ENCODE results near the gene ANKS1A. TPM values are rescaled to one million over a fixed set of nuclear protein-coding genes. Genes with fewer than 3 reads are reported as not detected.

The ANKS1A gene
- total and polyA plus RNA-seq, 9 donors = 16.0 to 45.0 (median 27.3) TPM

DNA sequence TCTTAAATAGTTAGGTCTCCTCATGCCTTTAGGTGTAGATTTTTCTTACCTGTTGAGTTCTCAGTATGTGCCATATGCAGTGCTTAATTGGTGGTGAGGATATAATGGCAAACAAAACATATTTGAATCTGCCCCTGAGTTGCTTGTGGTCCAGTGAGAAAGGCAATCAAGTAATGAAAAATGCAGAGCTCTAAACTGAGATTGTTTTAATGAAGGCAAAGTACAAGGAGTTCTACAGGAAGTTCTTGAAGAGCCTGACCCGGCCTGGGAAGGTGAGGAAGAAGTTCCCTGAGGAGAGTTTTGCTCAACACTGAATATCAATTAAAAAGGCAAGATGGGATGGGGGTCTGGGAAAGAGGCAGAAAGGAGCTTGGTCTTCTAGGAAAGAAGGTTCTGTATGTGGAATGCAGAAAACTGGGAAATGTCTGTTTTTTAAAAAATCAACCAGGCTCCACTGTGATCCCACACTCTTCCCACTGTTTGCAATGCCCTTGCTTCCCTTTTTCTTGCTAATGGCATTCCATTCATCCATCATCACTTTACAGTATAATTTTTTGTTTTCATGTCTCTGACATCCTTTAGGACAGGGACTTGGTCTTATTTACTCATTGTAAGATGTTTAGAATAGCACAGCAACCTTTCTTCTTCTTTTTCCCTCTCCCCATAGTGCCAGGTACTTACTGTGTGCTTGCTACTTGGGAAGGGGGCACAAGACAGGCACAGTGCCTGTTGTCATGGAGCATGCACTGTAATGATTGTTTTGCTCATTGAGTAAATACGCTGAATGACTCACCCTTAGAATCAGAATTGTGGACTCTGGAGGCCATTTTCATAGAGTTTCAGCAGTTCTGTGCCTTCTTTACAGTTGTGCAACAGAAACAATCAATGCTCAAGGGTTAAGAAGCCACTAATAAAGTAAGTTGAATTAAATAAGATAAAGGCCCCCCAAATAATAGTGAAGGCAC is 64.3 kb downstream of the ANKS1A start:
- Histone ChIP-seq H3K36me3 (no peaks in the 10 kb centered on the region), H3K27ac (no peak overlapping the region), H3K4me1 (ENCODE audit: insufficient read depth) (peaks cover 13% of the 10 kb centered on the region), H3K4me3 (no peak overlapping the region), H3K27me3 (no peaks in the 10 kb centered on the region), H3K9me3 (no peaks in the 10 kb centered on the region)
- WGBS, 3 donors = 55 to 66% (median 61%) methylated on average over 2 of the region's 2 CpGs
- DNase-seq = no peak
- TF ChIP-seq EP300 (IDR thresholded peaks at IDR 0.05) (no peak), POLR2A (IDR thresholded peaks at IDR 0.05) (no peak)
- TF ChIP-seq, protein P1, sequence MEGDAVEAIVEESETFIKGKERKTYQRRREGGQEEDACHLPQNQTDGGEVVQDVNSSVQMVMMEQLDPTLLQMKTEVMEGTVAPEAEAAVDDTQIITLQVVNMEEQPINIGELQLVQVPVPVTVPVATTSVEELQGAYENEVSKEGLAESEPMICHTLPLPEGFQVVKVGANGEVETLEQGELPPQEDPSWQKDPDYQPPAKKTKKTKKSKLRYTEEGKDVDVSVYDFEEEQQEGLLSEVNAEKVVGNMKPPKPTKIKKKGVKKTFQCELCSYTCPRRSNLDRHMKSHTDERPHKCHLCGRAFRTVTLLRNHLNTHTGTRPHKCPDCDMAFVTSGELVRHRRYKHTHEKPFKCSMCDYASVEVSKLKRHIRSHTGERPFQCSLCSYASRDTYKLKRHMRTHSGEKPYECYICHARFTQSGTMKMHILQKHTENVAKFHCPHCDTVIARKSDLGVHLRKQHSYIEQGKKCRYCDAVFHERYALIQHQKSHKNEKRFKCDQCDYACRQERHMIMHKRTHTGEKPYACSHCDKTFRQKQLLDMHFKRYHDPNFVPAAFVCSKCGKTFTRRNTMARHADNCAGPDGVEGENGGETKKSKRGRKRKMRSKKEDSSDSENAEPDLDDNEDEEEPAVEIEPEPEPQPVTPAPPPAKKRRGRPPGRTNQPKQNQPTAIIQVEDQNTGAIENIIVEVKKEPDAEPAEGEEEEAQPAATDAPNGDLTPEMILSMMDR (IDR thresholded peaks at IDR 0.05) = no peak
- intact Hi-C loops (cut with DNase I) = loop anchor here in 1 of 4 donors (10.0 kb wide), 1 partner anchor 59 kb away; no protein-coding TSS in a partner anchor

DNA sequence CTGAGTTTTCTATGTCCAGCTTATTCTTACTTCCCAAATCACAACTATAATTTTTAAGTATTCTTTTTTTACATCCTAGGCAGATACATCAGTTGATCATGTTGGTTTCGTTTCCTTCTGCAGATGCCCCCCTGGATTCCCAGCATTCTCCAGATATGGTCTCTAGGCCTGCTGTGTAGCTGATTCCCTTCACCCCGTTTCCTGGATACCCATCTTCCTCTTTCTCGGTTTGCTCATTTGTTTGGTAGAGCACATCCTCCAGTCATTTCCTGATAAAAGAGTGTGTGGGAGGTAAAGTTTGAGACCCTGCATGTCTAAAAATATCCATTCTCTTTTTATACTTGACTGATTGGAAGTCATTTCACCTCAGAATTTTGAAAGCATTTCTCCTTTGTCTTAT is 66.4 kb downstream of the ANKS1A start:
- H3K4me1 ChIP-seq (ENCODE audit: insufficient read depth) = peaks cover 15% of the 10 kb centered on the region
- H3K9me3 ChIP-seq = no peaks in the 10 kb centered on the region
- 28 to 37% (median 34%) methylated on average over 3 of the region's 3 CpGs for WGBS, 3 donors
- H3K4me3 ChIP-seq = no peak overlapping the region
- intact Hi-C loops (cut with DNase I) = loop anchor here in 1 of 4 donors (10.0 kb wide), 1 partner anchor 61 kb away; no protein-coding TSS in a partner anchor
- no peak overlapping the region for H3K27ac ChIP-seq
- no peak for DNase-seq
- H3K36me3 ChIP-seq = no peaks in the 10 kb centered on the region
- no peak for TF ChIP-seq POLR2A (IDR thresholded peaks at IDR 0.05)
- TF ChIP-seq, protein P1 (IDR thresholded peaks at IDR 0.05) = no peak
- TF ChIP-seq EP300 (IDR thresholded peaks at IDR 0.05) = no peak
- H3K27me3 ChIP-seq = no peaks in the 10 kb centered on the region

DNA sequence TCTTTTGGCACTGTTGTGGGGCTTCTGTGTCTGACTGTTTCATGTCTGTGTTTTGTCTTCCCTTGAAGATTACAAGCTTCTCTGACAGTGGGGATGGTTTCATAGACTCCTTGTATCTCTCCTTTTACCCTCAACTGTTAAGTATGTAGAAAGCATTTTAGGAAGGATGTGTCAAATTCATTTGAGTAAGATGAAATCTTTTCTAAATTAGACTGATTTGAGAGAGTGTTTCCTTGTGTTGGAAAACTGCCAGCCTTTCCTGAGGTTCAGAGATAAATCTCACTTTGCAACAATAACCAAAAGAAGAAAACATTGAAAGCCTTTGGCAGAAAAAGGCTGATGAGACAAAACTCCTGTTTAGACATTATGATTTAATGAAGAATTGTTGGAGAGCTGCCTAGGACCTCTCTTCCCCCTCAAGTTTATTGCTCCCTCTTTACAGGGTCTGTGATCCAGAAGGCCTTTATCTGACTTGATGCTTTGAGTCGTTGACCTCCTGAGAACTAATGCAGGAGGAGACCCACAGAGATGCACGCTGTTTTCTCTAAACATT is 68.3 kb downstream of the ANKS1A start:
- Histone ChIP-seq H3K27me3 (no peaks in the 10 kb centered on the region), H3K36me3 (no peaks in the 10 kb centered on the region), H3K9me3 (no peaks in the 10 kb centered on the region), H3K27ac (no peak overlapping the region), H3K4me1 (ENCODE audit: insufficient read depth) (peaks cover 16% of the 10 kb centered on the region), H3K4me3 (no peak overlapping the region)
- intact Hi-C loops (cut with DNase I) = loop anchor here in 1 of 4 donors (10.0 kb wide), 1 partner anchor 63 kb away; no protein-coding TSS in a partner anchor
- TF ChIP-seq EP300 (IDR thresholded peaks at IDR 0.05) = no peak
- no peak for TF ChIP-seq POLR2A (IDR thresholded peaks at IDR 0.05)
- TF ChIP-seq, protein P1 (IDR thresholded peaks at IDR 0.05) = no peak
- no peak for DNase-seq
- 3 to 15% (median 7%) methylated on average over 2 of the region's 2 CpGs for WGBS, 3 donors

DNA sequence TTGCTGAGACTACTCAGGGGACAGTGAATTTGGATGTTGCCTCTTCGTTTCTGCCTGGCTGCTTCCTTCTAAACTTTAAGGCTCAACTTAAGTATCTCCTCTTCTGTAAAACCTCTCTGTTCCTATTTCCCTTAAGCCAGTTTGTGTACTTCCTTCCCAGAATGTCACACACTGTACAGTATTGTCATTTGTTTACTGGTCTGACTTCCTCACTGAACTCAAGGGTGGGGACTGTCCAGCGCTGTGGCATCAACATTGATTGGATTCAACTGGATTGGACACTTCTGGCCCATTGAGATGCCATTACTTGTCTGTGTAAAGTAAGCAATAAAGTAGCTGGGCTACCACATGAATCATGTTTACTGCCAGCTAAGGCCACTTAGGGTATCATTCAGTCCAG is 69.7 kb downstream of the ANKS1A start:
- Histone ChIP-seq H3K4me1 (ENCODE audit: insufficient read depth) (peaks cover 13% of the 10 kb centered on the region), H3K4me3 (no peak overlapping the region), H3K36me3 (no peaks in the 10 kb centered on the region), H3K27ac (no peak overlapping the region), H3K9me3 (no peaks in the 10 kb centered on the region), H3K27me3 (no peaks in the 10 kb centered on the region)
- no peak for DNase-seq
- TF ChIP-seq POLR2A (IDR thresholded peaks at IDR 0.05) (no peak), EP300 (IDR thresholded peaks at IDR 0.05) (no peak)
- TF ChIP-seq, protein P1 (IDR thresholded peaks at IDR 0.05) = no peak
- intact Hi-C loops (cut with DNase I) = loop anchor here in 1 of 4 donors (10.0 kb wide), 1 partner anchor 64 kb away; no protein-coding TSS in a partner anchor
- 87 to 91% (median 88%) methylated on average over 2 of the region's 2 CpGs for WGBS, 3 donors

Measured in ovary (tissue), 9 donors.